NCI-H345 (cell line): ENCODE data around the gene COPS6.

Experiments used
- DNase-seq: peaks from one replicate; lab custom pipeline; 2025; lab: John Stamatoyannopoulos, UW

COPS6 gene

GRCh38 chr7:100088621-100089457, at the start of gene COPS6:
COPS6 (plus strand) TSS chr7:100088969; CDS start chr7:100088991, 22 bp downstream.
- DNase-seq: peak; percentile 81

- DNase-seq: no peak
Observed at GRCh38 chr7:100040575-100040974, 48.2 kb upstream of the COPS6 start.

GRCh38 chr7:100044718-100045117, 44.1 kb upstream of the COPS6 start:
- DNase-seq: no peak

- no peak for DNase-seq
Observed at GRCh38 chr7:100048680-100049079, 40.1 kb upstream of the COPS6 start.

- DNase-seq: peak; percentile 82
Observed at GRCh38 chr7:100049441-100050291, 39.1 kb upstream of the COPS6 start, which contains the start of gene ZSCAN21. ZSCAN21 (plus strand) TSS chr7:100049774; CDS start chr7:100057007, 7,233 bp downstream.

- no peak for DNase-seq
Observed at GRCh38 chr7:100051611-100052010, 37.2 kb upstream of the COPS6 start.

- DNase-seq: peak; percentile 78
Observed at GRCh38 chr7:100053215-100053614, 35.6 kb upstream of the COPS6 start.

GRCh38 chr7:100057006-100057405, 31.8 kb upstream of the COPS6 start:
- DNase-seq: no peak

GRCh38 chr7:100059251-100059739, 29.5 kb upstream of the COPS6 start:
- DNase-seq: no peak

GRCh38 chr7:100061518-100062193, 27.1 kb upstream of the COPS6 start:
- no peak for DNase-seq

- no peak for DNase-seq
Observed at GRCh38 chr7:100063376-100063775, 25.4 kb upstream of the COPS6 start.

- no peak for DNase-seq
Observed at GRCh38 chr7:100064162-100064561, 24.6 kb upstream of the COPS6 start.

GRCh38 chr7:100065452-100066186, 23.1 kb upstream of the COPS6 start:
- DNase-seq: no peak

- DNase-seq: no peak
Observed at GRCh38 chr7:100066953-100067352, 21.8 kb upstream of the COPS6 start.

- no peak for DNase-seq
Observed at GRCh38 chr7:100069991-100070390, 18.8 kb upstream of the COPS6 start.

- DNase-seq: no peak
Observed at GRCh38 chr7:100071018-100071723, 17.6 kb upstream of the COPS6 start.

GRCh38 chr7:100072462-100072861, 16.3 kb upstream of the COPS6 start:
- DNase-seq: no peak

- no peak for DNase-seq
Observed at GRCh38 chr7:100074841-100075240, 13.9 kb upstream of the COPS6 start.

GRCh38 chr7:100075418-100075817, 13.4 kb upstream of the COPS6 start:
- no peak for DNase-seq

- no peak for DNase-seq
Observed at GRCh38 chr7:100077205-100077604, 11.6 kb upstream of the COPS6 start.
